ENCODE measurements around the gene FBXO10.

Gene FBXO10

GRCh38 chr9:37549527-37549926, 26.7 kb downstream of the FBXO10 start:
- no peak overlapping the region for H3K4me3 ChIP-seq (ENCODE audit: severe bottlenecking)
- H3K27ac ChIP-seq (ENCODE audit: poor library complexity, severe bottlenecking), result no peak overlapping the region
- H3K4me1 ChIP-seq (ENCODE audit: insufficient read depth, poor library complexity, severe bottlenecking), result no peaks in the 10 kb centered on the region
- H3K9me3 ChIP-seq (ENCODE audit: severe bottlenecking), result no peaks in the 10 kb centered on the region
- TF ChIP-seq, protein P1, sequence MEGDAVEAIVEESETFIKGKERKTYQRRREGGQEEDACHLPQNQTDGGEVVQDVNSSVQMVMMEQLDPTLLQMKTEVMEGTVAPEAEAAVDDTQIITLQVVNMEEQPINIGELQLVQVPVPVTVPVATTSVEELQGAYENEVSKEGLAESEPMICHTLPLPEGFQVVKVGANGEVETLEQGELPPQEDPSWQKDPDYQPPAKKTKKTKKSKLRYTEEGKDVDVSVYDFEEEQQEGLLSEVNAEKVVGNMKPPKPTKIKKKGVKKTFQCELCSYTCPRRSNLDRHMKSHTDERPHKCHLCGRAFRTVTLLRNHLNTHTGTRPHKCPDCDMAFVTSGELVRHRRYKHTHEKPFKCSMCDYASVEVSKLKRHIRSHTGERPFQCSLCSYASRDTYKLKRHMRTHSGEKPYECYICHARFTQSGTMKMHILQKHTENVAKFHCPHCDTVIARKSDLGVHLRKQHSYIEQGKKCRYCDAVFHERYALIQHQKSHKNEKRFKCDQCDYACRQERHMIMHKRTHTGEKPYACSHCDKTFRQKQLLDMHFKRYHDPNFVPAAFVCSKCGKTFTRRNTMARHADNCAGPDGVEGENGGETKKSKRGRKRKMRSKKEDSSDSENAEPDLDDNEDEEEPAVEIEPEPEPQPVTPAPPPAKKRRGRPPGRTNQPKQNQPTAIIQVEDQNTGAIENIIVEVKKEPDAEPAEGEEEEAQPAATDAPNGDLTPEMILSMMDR (IDR thresholded peaks at IDR 0.05; ENCODE audit: poor library complexity, severe bottlenecking), result no peak
- H3K27me3 ChIP-seq (ENCODE audit: insufficient read depth, poor library complexity, severe bottlenecking), result no peaks in the 10 kb centered on the region
- DNase-seq (ENCODE audit: low spot score) (no peak), ATAC-seq (ENCODE audit: low read depth) (no peak)
- no peaks in the 10 kb centered on the region for H3K36me3 ChIP-seq (ENCODE audit: low read depth)

DNA sequence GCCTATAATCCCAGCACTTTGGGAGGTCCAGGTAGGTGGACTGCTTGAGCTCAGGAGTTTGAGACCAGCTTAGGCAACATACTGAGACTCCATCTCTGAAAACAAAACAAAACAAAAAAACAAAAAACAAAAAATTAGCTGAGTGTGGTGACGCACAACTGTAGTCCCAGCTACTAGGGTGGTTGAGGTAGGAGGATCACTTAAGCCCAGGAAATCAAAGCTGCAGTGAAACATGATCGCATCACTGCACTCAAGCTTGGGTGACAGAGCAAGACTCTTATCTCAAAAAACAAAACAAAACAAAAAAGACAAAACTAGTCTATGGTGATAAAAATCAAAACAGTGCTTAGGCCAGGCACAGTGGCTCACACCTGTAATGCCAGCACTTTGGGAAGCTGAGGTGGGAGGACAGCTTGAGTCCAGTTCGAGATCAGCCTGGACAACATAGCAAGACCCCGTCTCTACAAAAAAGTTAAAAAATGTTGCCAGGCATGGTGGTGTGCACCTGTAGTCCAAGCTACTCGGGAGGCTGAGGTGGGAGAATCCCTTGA, 28.8 kb downstream of the FBXO10 start:
- TF ChIP-seq, protein P1 (IDR thresholded peaks at IDR 0.05; ENCODE audit: poor library complexity, severe bottlenecking), result no peak
- H3K27ac ChIP-seq (ENCODE audit: poor library complexity, severe bottlenecking), result no peak overlapping the region
- H3K4me1 ChIP-seq (ENCODE audit: insufficient read depth, poor library complexity, severe bottlenecking), result no peaks in the 10 kb centered on the region
- ATAC-seq (ENCODE audit: low read depth) (no peak), DNase-seq (ENCODE audit: low spot score) (no peak)
- H3K9me3 ChIP-seq (ENCODE audit: severe bottlenecking), result no peaks in the 10 kb centered on the region
- H3K36me3 ChIP-seq (ENCODE audit: low read depth), result no peaks in the 10 kb centered on the region
- no peak overlapping the region for H3K4me3 ChIP-seq (ENCODE audit: severe bottlenecking)
- no peaks in the 10 kb centered on the region for H3K27me3 ChIP-seq (ENCODE audit: insufficient read depth, poor library complexity, severe bottlenecking)

DNA sequence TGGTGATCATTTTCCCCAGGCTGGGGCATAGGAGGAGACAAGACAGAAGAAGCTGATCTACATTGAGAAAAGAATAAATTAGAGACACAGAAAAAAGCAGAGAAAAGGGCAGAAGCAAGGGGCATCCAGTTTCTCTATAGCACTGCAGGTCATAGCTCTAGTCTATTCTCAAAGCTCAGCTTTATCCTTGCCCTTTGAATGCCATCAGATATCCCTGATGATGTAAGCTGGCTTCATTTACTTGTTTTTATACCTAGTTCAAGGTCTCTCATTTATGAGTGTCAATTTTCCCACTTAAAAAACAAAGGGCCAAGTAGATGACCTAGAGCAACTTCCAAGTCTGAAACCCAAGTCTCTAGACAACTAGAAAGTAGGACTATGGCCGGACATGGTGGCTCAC, 32.7 kb downstream of the FBXO10 start:
- H3K4me3 ChIP-seq (ENCODE audit: severe bottlenecking), result no peak overlapping the region
- DNase-seq (ENCODE audit: low spot score), result no peak
- no peak for ATAC-seq (ENCODE audit: low read depth)
- H3K27ac ChIP-seq (ENCODE audit: poor library complexity, severe bottlenecking), result no peak overlapping the region
- TF ChIP-seq, protein P1 (IDR thresholded peaks at IDR 0.05; ENCODE audit: poor library complexity, severe bottlenecking), result no peak
- H3K9me3 ChIP-seq (ENCODE audit: severe bottlenecking), result no peaks in the 10 kb centered on the region
- no peaks in the 10 kb centered on the region for H3K27me3 ChIP-seq (ENCODE audit: insufficient read depth, poor library complexity, severe bottlenecking)
- H3K4me1 ChIP-seq (ENCODE audit: insufficient read depth, poor library complexity, severe bottlenecking), result no peaks in the 10 kb centered on the region
- H3K36me3 ChIP-seq (ENCODE audit: low read depth), result no peaks in the 10 kb centered on the region

- no peaks in the 10 kb centered on the region for H3K9me3 ChIP-seq (ENCODE audit: severe bottlenecking)
- H3K36me3 ChIP-seq (ENCODE audit: low read depth), result no peaks in the 10 kb centered on the region
- no peak overlapping the region for H3K27ac ChIP-seq (ENCODE audit: poor library complexity, severe bottlenecking)
- ATAC-seq (ENCODE audit: low read depth) (0 out of 3 replicates have a peak, but pooled peaks have one; percentile 23), DNase-seq (ENCODE audit: low spot score) (no peak)
- TF ChIP-seq, protein P1 (IDR thresholded peaks at IDR 0.05; ENCODE audit: poor library complexity, severe bottlenecking), result no peak
- no peaks in the 10 kb centered on the region for H3K4me1 ChIP-seq (ENCODE audit: insufficient read depth, poor library complexity, severe bottlenecking)
- no peak overlapping the region for H3K4me3 ChIP-seq (ENCODE audit: severe bottlenecking)
- H3K27me3 ChIP-seq (ENCODE audit: insufficient read depth, poor library complexity, severe bottlenecking), result no peaks in the 10 kb centered on the region
Measured at GRCh38 chr9:37542895-37543294, 33.3 kb downstream of the FBXO10 start.

DNA sequence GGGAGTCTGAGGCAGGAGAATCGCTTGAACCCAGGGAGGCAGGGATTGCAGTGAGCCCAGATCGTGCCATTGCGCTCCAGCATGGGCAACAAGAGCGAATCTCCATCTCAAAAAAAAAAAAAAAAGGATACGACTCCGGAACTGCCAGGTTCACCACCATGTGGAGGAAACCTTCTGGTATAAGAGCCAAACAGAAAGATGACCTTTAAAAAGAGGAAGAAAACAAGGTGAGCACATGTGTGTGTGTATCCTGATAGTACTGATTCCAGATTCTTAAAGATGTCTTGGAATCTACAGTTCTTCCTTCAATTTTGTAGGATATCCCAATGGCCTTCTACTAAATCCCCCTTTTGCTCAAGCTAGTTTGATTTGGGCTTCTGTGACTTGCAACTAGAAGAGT, 33.7 kb downstream of the FBXO10 start:
- no peak overlapping the region for H3K4me3 ChIP-seq (ENCODE audit: severe bottlenecking)
- no peaks in the 10 kb centered on the region for H3K36me3 ChIP-seq (ENCODE audit: low read depth)
- ATAC-seq (ENCODE audit: low read depth), result no peak
- H3K4me1 ChIP-seq (ENCODE audit: insufficient read depth, poor library complexity, severe bottlenecking), result no peaks in the 10 kb centered on the region
- TF ChIP-seq, protein P1 (IDR thresholded peaks at IDR 0.05; ENCODE audit: poor library complexity, severe bottlenecking), result no peak
- DNase-seq (ENCODE audit: low spot score), result no peak
- no peaks in the 10 kb centered on the region for H3K9me3 ChIP-seq (ENCODE audit: severe bottlenecking)
- no peaks in the 10 kb centered on the region for H3K27me3 ChIP-seq (ENCODE audit: insufficient read depth, poor library complexity, severe bottlenecking)
- no peak overlapping the region for H3K27ac ChIP-seq (ENCODE audit: poor library complexity, severe bottlenecking)
